Left lung (tissue), 10 donors: Measurements from ENCODE around the gene NEURL2. TPM values are rescaled to one million over a fixed set of nuclear protein-coding genes. Genes with fewer than 3 reads are reported as not detected.

Experiments
- ATAC-seq: fragments of 200-7000 bp; cut with Tn5 transposase; one replicate; pipeline ENCODE4 v1.9.1; 2020; ENCODE audit warnings: moderate library complexity
- DNase-seq, 4 donors: peaks; one replicate each; pipeline ENCODE4 v3.0.0-alpha.2; 2013 to 2020
- H3K27ac ChIP-seq, 2 donors: fragments of 200-600 bp; sonication (generic) in 1 of 2; one replicate each; pipeline versions ENCODE4 v1.5.0 to v1.8.0; 2020 to 2021
- H3K27me3 ChIP-seq, 2 donors: fragments of 200-600 bp; sonication (generic) in 1 of 2; one replicate each; pipeline versions ENCODE4 v1.5.0 to v1.8.0; 2020 to 2021
- H3K36me3 ChIP-seq, 2 donors: fragments of 200-600 bp; sonication (generic) in 1 of 2; one replicate each; pipeline versions ENCODE4 v1.5.0 to v1.8.0; 2020 to 2021
- H3K4me1 ChIP-seq, 2 donors: fragments of 200-600 bp; one replicate each; pipeline ENCODE4 v1.8.0; 2021
- H3K4me3 ChIP-seq, 2 donors: fragments of 200-600 bp; sonication (generic) in 1 of 2; one replicate each; pipeline versions ENCODE4 v1.5.0 to v1.8.0; 2020 to 2021; ENCODE audit warnings: mild to moderate bottlenecking in 1 of 2
- H3K9me3 ChIP-seq, 2 donors: fragments of 200-600 bp; sonication (generic) in 1 of 2; one replicate each; pipeline versions ENCODE4 v1.5.0 to v1.8.0; 2020 to 2021
- intact Hi-C, 2 donors: fragments of 100-400 bp; cut with DNase I; formaldehyde crosslinking; loops; one replicate each; pipeline versions ENCODE4 v1.11.2 to v1.14.2; 2022
- polyA plus RNA-seq, 6 donors: library from polyadenylated mRNA; unstranded; fragments of 120-200 nt; gene quantifications; one replicate each; pipeline ENCODE4 v1.2.1, GENCODE V29; 2013; ENCODE audit not compliant: insufficient read length in 6 of 6
- total RNA-seq, 2 donors: library from RNA; stranded (reverse); fragmentation: NEBNext Ultra II Directional; extraction: Animal tissue kit (Norgen Biotek cat#: 25700); gene quantifications; one replicate each; pipeline ENCODE4 v1.2.1, GENCODE V29; 2021
- TF ChIP-seq, protein P1 (sequence below), 2 donors: fragments of 200-600 bp; sonication (generic) in 1 of 2; IDR thresholded peaks; one replicate each; pipeline versions ENCODE4 v1.5.0 to v1.8.0; 2021; ENCODE audit warnings: antibody characterized with exemption in 2 of 2
- donor health status: DM: no; HTN: yes; CAD: no.
- donor health status: DM: no; HTN: no; CAD: no.

NEURL2 gene
- total and polyA plus RNA-seq, 8 donors: 3.4 to 5.6 (median 4.3) TPM

DNA sequence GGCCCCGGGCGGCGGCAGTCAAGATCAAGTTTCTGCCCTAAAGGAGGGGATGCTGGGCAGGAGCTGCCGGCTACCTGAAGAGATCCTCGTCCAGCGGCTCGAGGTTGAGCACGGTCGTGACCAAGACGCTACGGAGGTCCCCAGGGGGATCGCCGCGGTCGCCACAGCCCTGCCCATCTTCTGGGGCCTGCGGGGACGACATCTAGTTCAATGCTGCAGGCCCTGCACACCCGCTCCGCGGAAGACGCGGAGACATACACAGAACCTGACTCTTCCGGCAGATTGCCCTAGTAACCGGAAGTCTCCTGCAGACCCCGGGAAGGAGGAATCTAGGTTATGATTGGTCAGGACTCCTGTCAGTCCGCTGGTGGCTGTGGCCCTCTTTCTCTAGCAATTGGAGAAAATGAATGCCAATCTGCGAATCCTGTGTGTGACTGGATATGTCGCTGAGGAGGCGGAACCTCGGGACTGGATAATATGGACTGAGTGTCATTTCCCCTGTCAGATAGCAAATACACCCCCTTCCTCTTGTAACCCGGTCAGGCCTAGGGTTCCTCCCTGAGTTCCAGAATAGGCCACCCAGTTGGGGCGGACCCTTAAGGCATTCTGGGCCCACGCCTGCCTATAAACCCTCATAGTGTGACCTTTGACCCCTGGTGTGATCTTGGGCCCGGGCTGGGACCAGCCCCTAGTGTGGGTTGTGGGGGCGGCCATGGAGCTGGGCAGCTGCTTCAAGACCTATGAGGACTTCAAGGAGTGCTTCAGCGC lies 33.7 kb downstream of the NEURL2 start, which contains the start of the genes ACOT8 and ZSWIM3:
ACOT8 (minus strand) TSS at position 279 of the 768 bp plus-strand sequence; CDS start at position 202, 77 bp downstream.
ZSWIM3 (plus strand) TSS at position 501 of the 768 bp plus-strand sequence; CDS start at position 713, 212 bp downstream.
- intact Hi-C loops: no loop called here
- peak within 1 kb of the TSS; percentile 78 to 86 for H3K27ac ChIP-seq
- H3K4me1 ChIP-seq: peaks cover 18 to 43% of the 10 kb centered on the region in 2 donors
- H3K9me3 ChIP-seq: no peaks in the 10 kb centered on the region
- H3K36me3 ChIP-seq: peaks cover 0 to 17% of the 10 kb centered on the region in 2 donors
- H3K27me3 ChIP-seq: no peaks in the 10 kb centered on the region
- TF ChIP-seq, protein P1, sequence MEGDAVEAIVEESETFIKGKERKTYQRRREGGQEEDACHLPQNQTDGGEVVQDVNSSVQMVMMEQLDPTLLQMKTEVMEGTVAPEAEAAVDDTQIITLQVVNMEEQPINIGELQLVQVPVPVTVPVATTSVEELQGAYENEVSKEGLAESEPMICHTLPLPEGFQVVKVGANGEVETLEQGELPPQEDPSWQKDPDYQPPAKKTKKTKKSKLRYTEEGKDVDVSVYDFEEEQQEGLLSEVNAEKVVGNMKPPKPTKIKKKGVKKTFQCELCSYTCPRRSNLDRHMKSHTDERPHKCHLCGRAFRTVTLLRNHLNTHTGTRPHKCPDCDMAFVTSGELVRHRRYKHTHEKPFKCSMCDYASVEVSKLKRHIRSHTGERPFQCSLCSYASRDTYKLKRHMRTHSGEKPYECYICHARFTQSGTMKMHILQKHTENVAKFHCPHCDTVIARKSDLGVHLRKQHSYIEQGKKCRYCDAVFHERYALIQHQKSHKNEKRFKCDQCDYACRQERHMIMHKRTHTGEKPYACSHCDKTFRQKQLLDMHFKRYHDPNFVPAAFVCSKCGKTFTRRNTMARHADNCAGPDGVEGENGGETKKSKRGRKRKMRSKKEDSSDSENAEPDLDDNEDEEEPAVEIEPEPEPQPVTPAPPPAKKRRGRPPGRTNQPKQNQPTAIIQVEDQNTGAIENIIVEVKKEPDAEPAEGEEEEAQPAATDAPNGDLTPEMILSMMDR (IDR thresholded peaks at IDR 0.05): no peak
- peak; percentile 85 to 100 (median 98) for DNase-seq
- ATAC-seq: peak; percentile 99
- peak within 1 kb of the TSS; percentile 76 to 93 for H3K4me3 ChIP-seq

DNA sequence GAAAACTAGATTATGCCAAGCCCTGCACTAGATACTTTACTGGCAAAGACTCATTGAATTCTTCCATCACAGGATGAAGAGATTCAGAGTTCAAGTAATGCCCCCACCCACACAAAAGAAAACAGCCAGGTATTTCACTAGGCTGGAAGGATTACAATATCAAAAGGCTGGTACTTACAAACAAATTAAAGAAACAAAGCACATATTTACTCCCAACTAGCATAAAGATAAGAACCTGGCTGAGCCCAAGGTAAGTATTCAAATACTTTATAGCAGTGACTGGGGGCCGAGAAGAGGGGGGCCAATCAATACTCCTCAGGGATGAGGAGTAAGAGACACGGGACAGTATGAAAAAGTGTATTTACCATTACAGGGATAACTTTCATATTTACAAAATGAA lies 37.5 kb downstream of the NEURL2 start:
- no peak overlapping the region for H3K27ac ChIP-seq
- no peaks in the 10 kb centered on the region for H3K9me3 ChIP-seq
- intact Hi-C loops: no loop called here
- peaks cover 18 to 38% of the 10 kb centered on the region in 2 donors for H3K4me1 ChIP-seq
- H3K36me3 ChIP-seq: peaks cover 0 to 42% of the 10 kb centered on the region in 2 donors
- DNase-seq: no peak
- ATAC-seq: no peak
- H3K27me3 ChIP-seq: no peaks in the 10 kb centered on the region
- H3K4me3 ChIP-seq: no peak overlapping the region
- TF ChIP-seq, protein P1 (IDR thresholded peaks at IDR 0.05): no peak

DNA sequence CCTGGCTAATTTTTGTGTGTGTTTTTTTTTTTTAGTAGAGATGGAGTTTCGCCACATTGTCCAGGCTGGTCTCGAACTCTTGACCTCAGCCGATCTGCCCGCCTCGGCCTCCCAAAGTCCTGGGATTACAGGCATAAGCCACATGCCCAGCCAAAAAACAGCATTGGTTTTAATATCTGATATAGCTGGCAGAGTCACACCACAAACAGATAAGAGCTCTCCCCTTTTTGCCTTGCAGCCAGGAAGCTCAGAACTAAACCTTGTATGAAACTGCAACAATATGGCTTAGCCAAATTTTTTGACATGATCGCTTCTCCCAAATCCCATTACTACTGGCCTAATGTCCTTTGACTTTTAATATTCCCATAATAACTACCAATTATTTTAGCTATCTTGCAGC lies 38.7 kb downstream of the NEURL2 start:
- H3K36me3 ChIP-seq: peaks cover 0 to 54% of the 10 kb centered on the region in 2 donors
- no peaks in the 10 kb centered on the region for H3K27me3 ChIP-seq
- no peak overlapping the region for H3K4me3 ChIP-seq
- no peak for ATAC-seq
- peaks cover 12 to 29% of the 10 kb centered on the region in 2 donors for H3K4me1 ChIP-seq
- TF ChIP-seq, protein P1 (IDR thresholded peaks at IDR 0.05): no peak
- no peak overlapping the region for H3K27ac ChIP-seq
- no peak for DNase-seq
- H3K9me3 ChIP-seq: no peaks in the 10 kb centered on the region
- intact Hi-C loops: no loop called here

DNA sequence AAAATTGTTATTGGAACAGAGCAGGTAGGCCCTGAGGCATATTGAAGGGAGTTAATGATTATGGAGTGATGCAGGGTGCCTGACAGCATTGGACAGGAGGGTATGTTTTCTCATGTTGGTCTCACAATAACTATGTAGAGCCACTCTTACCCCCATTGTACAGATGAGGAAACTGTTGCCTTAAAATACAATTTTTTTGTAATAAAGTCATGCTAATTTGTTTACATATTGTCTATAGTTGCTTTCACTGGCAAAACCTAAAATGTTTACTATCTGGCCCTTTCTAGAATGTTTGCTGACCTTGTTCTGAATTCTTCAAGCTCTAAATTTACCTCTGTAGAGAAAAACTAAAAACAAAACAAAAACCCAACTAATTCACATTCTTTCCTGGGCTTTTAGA lies 39.5 kb downstream of the NEURL2 start:
- peaks cover 0 to 62% of the 10 kb centered on the region in 2 donors for H3K36me3 ChIP-seq
- DNase-seq (no peak), ATAC-seq (no peak)
- no peaks in the 10 kb centered on the region for H3K9me3 ChIP-seq
- peaks cover 10 to 25% of the 10 kb centered on the region in 2 donors for H3K4me1 ChIP-seq
- no peaks in the 10 kb centered on the region for H3K27me3 ChIP-seq
- no peak overlapping the region for H3K4me3 ChIP-seq
- TF ChIP-seq, protein P1 (IDR thresholded peaks at IDR 0.05): no peak
- intact Hi-C loops: no loop called here
- no peak overlapping the region for H3K27ac ChIP-seq

DNA sequence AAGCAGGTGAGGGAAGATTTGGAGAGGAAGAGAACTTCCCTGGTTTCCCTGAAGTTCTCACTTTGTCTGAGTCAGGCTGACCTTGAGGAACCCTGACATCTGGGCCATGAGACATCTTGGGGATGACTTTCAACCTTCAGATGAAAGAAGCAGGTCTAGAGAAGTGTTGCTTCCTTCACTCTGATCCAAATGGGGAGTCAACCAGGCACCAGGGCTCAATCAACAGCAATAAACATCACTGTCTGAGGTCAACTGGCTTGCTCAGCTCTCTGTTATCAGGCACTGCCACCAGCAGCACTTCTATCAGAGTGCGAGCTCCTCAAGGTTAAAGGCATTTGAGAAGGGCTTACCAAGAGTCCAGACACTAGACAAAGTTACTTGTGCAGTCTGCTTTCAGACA lies 40.1 kb downstream of the NEURL2 start:
- H3K27ac ChIP-seq: no peak overlapping the region
- peaks cover 4 to 20% of the 10 kb centered on the region in 2 donors for H3K4me1 ChIP-seq
- ATAC-seq: no peak
- no peak for DNase-seq
- intact Hi-C loops: no loop called here
- no peaks in the 10 kb centered on the region for H3K27me3 ChIP-seq
- H3K4me3 ChIP-seq: no peak overlapping the region
- H3K9me3 ChIP-seq: no peaks in the 10 kb centered on the region
- peaks cover 0 to 68% of the 10 kb centered on the region in 2 donors for H3K36me3 ChIP-seq
- TF ChIP-seq, protein P1 (IDR thresholded peaks at IDR 0.05): no peak
